A673 (cell line): ENCODE measurements around the gene SGPP1. TPM values are rescaled to one million over a fixed set of nuclear protein-coding genes. Genes with fewer than 3 reads are reported as not detected.
A peak's percentile ranks its signal among the peaks of the same experiment; 100 is the strongest.

Experiments
- BruUV-seq: library from RNA; stranded (reverse); fragments of 400-500 nt; replicated peaks from 2 replicates; lab custom pipeline; 2021; lab: Mats Ljungman, UMichigan
- CTCF ChIA-PET: fragments of 300-600 bp; sonication (Branson Sonifier 250); formaldehyde crosslinking; loops from one replicate; lab custom pipeline; 2022; ENCODE audit warnings: antibody characterized with exemption; lab: Charles Lee
- POLR2A ChIA-PET: fragments of 300-600 bp; sonication (Branson Sonifier 250); formaldehyde crosslinking; loops from one replicate; lab custom pipeline; 2022; ENCODE audit warnings: antibody characterized with exemption; ENCODE audit not compliant: low non-redundant PET; lab: Charles Lee
- DNase-seq: peaks from one replicate; pipeline ENCODE4 v3.0.0-alpha.2; 2015; ENCODE audit warnings: low spot score
- H3K27ac ChIP-seq: fragments of 200-600 bp; sonication (generic); 2 replicates; pipeline ENCODE4 v1.5.1; 2016; ENCODE audit warnings: mixed run types, low read depth, mild to moderate bottlenecking, mixed read lengths, antibody characterized with exemption, low read length; ENCODE audit not compliant: poor library complexity, severe bottlenecking
- H3K27me3 ChIP-seq: fragments of 200-600 bp; sonication (generic); replicated peaks from 2 replicates; pipeline ENCODE4 v1.6.1; 2017; ENCODE audit warnings: mixed run types, low read depth, mild to moderate bottlenecking, mixed read lengths, antibody characterized with exemption, low read length; ENCODE audit not compliant: insufficient read depth, poor library complexity
- H3K36me3 ChIP-seq: fragments of 200-600 bp; sonication (generic); 2 replicates; pipeline ENCODE4 v1.6.1; 2016; ENCODE audit warnings: mixed run types, mild to moderate bottlenecking, mixed read lengths, antibody characterized with exemption, low read length; ENCODE audit not compliant: insufficient read depth, poor library complexity, severe bottlenecking
- H3K4me1 ChIP-seq: fragments of 200-600 bp; sonication (generic); 2 replicates; pipeline ENCODE4 v1.6.1; 2017; ENCODE audit warnings: mixed run types, mild to moderate bottlenecking, mixed read lengths, antibody characterized with exemption, low read length; ENCODE audit not compliant: insufficient read depth, poor library complexity, severe bottlenecking
- H3K4me3 ChIP-seq: fragments of 200-600 bp; sonication (generic); 2 replicates; pipeline ENCODE4 v1.5.1; 2016; ENCODE audit warnings: low read depth, mixed run types, mild to moderate bottlenecking, mixed read lengths, low read length; ENCODE audit not compliant: poor library complexity, severe bottlenecking
- H3K9me3 ChIP-seq: fragments of 200-600 bp; sonication (generic); 2 replicates; pipeline ENCODE4 v1.6.1; 2016; ENCODE audit warnings: mixed run types, low read depth, mild to moderate bottlenecking, mixed read lengths, antibody characterized with exemption, low read length; ENCODE audit not compliant: poor library complexity, severe bottlenecking
- EZH2 ChIP-seq: fragments of 200-600 bp; sonication (generic); IDR thresholded peaks from 2 replicates; pipeline ENCODE4 v1.6.1; 2017; ENCODE audit warnings: borderline replicate concordance, low read depth, mild to moderate bottlenecking, mixed read lengths, antibody characterized with exemption, low read length; ENCODE audit not compliant: poor library complexity, severe bottlenecking
- intact Hi-C: fragments of 100-400 bp; cut with micrococcal nuclease; formaldehyde crosslinking; loops from one replicate; pipeline ENCODE4 v1.10.0; 2022; ENCODE audit not compliant: unreplicated experiment
- total RNA-seq: library from RNA; stranded (reverse); gene quantifications from 2 replicates; pipeline ENCODE4 v1.2.3, GENCODE V29; 2021
- TF ChIP-seq, protein P1 (sequence below): fragments of 300-800, 200-600 bp; sonication (generic); conservative IDR thresholded peaks from 2 replicates; pipeline ENCODE4 v1.5.1; 2017; ENCODE audit warnings: low read depth, mild to moderate bottlenecking, antibody characterized with exemption, low read length, moderate library complexity, mixed read lengths

SGPP1 gene
- total RNA-seq, 1 experiment from 2014 or later: 13.5 TPM

DNA sequence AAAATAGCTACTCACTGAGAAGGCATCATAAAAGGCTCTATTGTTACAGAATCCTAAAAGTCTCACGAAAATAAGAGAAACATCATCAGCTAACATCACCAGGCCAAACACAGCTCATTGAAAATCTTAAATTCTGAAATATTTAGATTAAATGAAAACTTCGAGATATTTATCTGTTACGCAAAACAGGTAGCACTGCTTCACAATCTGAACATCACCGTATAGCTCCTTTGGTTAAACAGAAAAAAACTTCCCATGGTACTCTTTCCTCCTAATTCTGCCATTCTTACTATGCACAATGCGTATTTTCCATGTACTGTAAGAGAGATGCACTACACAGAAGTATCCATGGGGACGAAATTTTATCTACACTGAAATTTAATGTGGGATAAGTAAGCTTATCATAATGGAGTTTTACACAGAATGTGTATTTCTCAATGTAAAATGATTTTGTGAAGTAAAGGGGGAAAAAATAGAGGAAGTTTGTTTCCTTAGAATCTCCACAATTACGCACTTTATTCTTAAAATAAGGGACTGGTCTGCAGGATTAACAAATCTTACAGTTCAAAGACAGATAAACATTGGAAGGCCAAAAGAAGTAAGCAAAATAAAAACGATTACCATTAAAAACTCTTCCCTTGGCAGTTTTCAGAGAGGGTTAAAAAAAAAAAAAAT, 1.9 kb downstream of the SGPP1 start:
- intact Hi-C loops: loop anchor here (5.0 kb wide), 1 partner anchor 84 kb away; the partner anchor contains the start of gene WDR89
- H3K4me3 ChIP-seq: peak overlapping the region; percentile 93
- no peak for DNase-seq
- BruUV-seq: no TSS peak
- no peak for TF ChIP-seq EZH2
- TF ChIP-seq, protein P1, sequence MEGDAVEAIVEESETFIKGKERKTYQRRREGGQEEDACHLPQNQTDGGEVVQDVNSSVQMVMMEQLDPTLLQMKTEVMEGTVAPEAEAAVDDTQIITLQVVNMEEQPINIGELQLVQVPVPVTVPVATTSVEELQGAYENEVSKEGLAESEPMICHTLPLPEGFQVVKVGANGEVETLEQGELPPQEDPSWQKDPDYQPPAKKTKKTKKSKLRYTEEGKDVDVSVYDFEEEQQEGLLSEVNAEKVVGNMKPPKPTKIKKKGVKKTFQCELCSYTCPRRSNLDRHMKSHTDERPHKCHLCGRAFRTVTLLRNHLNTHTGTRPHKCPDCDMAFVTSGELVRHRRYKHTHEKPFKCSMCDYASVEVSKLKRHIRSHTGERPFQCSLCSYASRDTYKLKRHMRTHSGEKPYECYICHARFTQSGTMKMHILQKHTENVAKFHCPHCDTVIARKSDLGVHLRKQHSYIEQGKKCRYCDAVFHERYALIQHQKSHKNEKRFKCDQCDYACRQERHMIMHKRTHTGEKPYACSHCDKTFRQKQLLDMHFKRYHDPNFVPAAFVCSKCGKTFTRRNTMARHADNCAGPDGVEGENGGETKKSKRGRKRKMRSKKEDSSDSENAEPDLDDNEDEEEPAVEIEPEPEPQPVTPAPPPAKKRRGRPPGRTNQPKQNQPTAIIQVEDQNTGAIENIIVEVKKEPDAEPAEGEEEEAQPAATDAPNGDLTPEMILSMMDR: no peak
- H3K36me3 ChIP-seq: no peaks in the 10 kb centered on the region
- H3K4me1 ChIP-seq: no peaks in the 10 kb centered on the region
- no peaks in the 10 kb centered on the region for H3K9me3 ChIP-seq
- CTCF ChIA-PET: interaction anchor here (0.5 to 0.6 kb wide), 2 partner anchors 578 to 1564 kb away, joined by 3 to 5 read pairs; no protein-coding TSS in a partner anchor
- H3K27ac ChIP-seq: no peak overlapping the region
- no peaks in the 10 kb centered on the region for H3K27me3 ChIP-seq
- POLR2A ChIA-PET: no interaction called here

DNA sequence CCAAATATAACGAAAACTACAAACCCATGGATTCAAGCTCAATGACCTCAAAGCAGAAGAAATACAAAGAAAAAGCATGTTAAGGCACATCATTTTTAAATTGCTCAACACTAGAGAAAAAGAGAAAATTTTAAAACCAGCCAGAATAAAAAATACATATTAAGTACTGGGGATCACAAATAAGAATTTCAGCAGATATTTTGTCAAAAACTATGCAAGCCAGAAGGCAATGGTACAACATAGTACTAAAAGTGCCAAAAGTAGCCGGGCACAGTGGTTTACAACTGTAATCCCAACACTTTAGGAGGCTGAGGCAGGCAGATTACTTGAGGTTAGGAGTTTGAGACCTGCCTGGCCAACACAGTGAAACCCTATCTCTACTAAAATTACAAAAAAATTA, 10.2 kb downstream of the SGPP1 start:
- Histone ChIP-seq H3K27ac (no peak overlapping the region), H3K27me3 (no peaks in the 10 kb centered on the region), H3K9me3 (peaks cover 26% of the 10 kb centered on the region), H3K4me1 (no peaks in the 10 kb centered on the region), H3K4me3 (no peak overlapping the region), H3K36me3 (no peaks in the 10 kb centered on the region)
- intact Hi-C loops: no loop called here
- DNase-seq: peak; percentile 46
- POLR2A ChIA-PET: no interaction called here
- TF ChIP-seq, protein P1: no peak
- TF ChIP-seq EZH2: no peak
- BruUV-seq: no TSS peak
- CTCF ChIA-PET: no interaction called here

DNA sequence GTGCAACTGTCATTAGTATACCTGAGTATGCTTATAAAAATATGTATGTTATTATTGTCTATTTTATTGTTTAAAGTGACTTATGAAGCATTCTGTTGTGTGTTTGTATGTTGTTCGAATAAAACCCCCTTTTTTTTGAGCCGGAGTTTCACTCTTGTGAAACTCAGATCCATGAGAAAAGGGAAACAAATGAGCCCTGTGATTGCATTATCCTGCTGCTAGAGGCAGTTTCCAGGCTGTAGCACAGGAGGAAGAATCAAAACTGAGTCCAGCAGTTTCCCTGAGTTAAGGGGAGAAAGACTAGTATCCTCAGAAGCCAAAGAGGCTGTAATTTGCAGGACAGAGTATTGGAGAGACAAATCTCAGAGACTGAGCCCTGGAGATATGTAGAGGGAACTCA, 12.5 kb downstream of the SGPP1 start:
- ChIA-PET POLR2A (no interaction called here), CTCF (interaction anchor here (0.7 kb wide), 1 partner anchor 61 kb away, joined by 5 read pairs; no protein-coding TSS in a partner anchor)
- no peak overlapping the region for H3K4me3 ChIP-seq
- DNase-seq: no peak
- no peak overlapping the region for H3K27ac ChIP-seq
- H3K4me1 ChIP-seq: no peaks in the 10 kb centered on the region
- intact Hi-C loops: no loop called here
- H3K27me3 ChIP-seq: no peaks in the 10 kb centered on the region
- no peaks in the 10 kb centered on the region for H3K36me3 ChIP-seq
- TF ChIP-seq, protein P1: no peak
- no peak for TF ChIP-seq EZH2
- peaks cover 26% of the 10 kb centered on the region for H3K9me3 ChIP-seq
- no TSS peak for BruUV-seq
